CD4-positive, alpha-beta T cell treated with Interleukin-15 for 4 hours (primary cell): ENCODE results near the gene NBR1.
"Not testable (repeated sequence)": the region's sequence is repeated elsewhere in the genome, so short reads cannot be mapped to it uniquely, and the experiment has no call there.

Experiments
- DNase-seq: peaks from one replicate; pipeline ENCODE4 v3.0.0-alpha.2; 2020; ENCODE audit warnings: low spot score

NBR1 gene

GRCh38 chr17:43212641-43213490 lies 41.9 kb downstream of the NBR1 start:
- DNase-seq: no peak

- DNase-seq: no peak
Observed at GRCh38 chr17:43213545-43213944, 42.5 kb downstream of the NBR1 start.

- DNase-seq: no peak
Observed at GRCh38 chr17:43215341-43215740, 44.3 kb downstream of the NBR1 start.

GRCh38 chr17:43216369-43216761 lies 45.4 kb downstream of the NBR1 start:
- no peak for DNase-seq

GRCh38 chr17:43216762-43217613 lies 46.0 kb downstream of the NBR1 start:
- DNase-seq: no peak

GRCh38 chr17:43217614-43218087 lies 46.6 kb downstream of the NBR1 start:
- no peak for DNase-seq

GRCh38 chr17:43219001-43219400 lies 48.0 kb downstream of the NBR1 start:
- no peak for DNase-seq

GRCh38 chr17:43219746-43220380 lies 48.8 kb downstream of the NBR1 start:
- no peak for DNase-seq

GRCh38 chr17:43220511-43221125 lies 49.6 kb downstream of the NBR1 start:
- DNase-seq: no peak

GRCh38 chr17:43224146-43224705 lies 53.2 kb downstream of the NBR1 start:
- no peak for DNase-seq

- no peak for DNase-seq
Observed at GRCh38 chr17:43226393-43226792, 55.4 kb downstream of the NBR1 start.

GRCh38 chr17:43228020-43228782 lies 57.2 kb downstream of the NBR1 start, which contains the start of gene CCDC200:
Gene CCDC200, minus strand, starts transcription at chr17:43228623. Its CDS starts 69 bp downstream, at chr17:43228554.
- DNase-seq: not testable (repeated sequence)

GRCh38 chr17:43231205-43232020 lies 60.4 kb downstream of the NBR1 start:
- DNase-seq: not testable (repeated sequence)

- DNase-seq: not testable (repeated sequence)
Observed at GRCh38 chr17:43232021-43232699, 61.1 kb downstream of the NBR1 start.

GRCh38 chr17:43233263-43233662 lies 62.2 kb downstream of the NBR1 start:
- DNase-seq: not testable (repeated sequence)

- not testable (repeated sequence) for DNase-seq
Observed at GRCh38 chr17:43233877-43234276, 62.9 kb downstream of the NBR1 start, which contains the start of gene RNU2-1. Gene RNU2-1, minus strand, starts transcription at chr17:43233977.

GRCh38 chr17:43239597-43239996 lies 68.6 kb downstream of the NBR1 start:
- DNase-seq: not testable (repeated sequence)

GRCh38 chr17:43240596-43241352 lies 69.8 kb downstream of the NBR1 start:
- not testable (repeated sequence) for DNase-seq
